GM12801 (cell line): ENCODE data around the gene BTBD16.

Experiments
- CTCF ChIP-seq: IDR thresholded peaks from one replicate; pipeline ENCODE4 v1.5.1; 2011; ENCODE audit warnings: control low read depth; ENCODE audit not compliant: insufficient read length; ENCODE audit errors: extremely low read depth

Gene BTBD16

GRCh38 chr10:122331615-122332446 is 60.7 kb downstream of the BTBD16 start:
- TF ChIP-seq CTCF: no peak

- no peak for TF ChIP-seq CTCF
Measured at GRCh38 chr10:122333037-122333436, 61.9 kb downstream of the BTBD16 start.

GRCh38 chr10:122336332-122336731 is 65.2 kb downstream of the BTBD16 start:
- no peak for TF ChIP-seq CTCF

- no peak for TF ChIP-seq CTCF
Measured at GRCh38 chr10:122336961-122337360, 65.9 kb downstream of the BTBD16 start.

- TF ChIP-seq CTCF: no peak
Measured at GRCh38 chr10:122338609-122339441, 67.7 kb downstream of the BTBD16 start.

- TF ChIP-seq CTCF: no peak
Measured at GRCh38 chr10:122341141-122341810, 70.2 kb downstream of the BTBD16 start.
